ENCODE results near the gene PEX6. TPM values are rescaled to one million over a fixed set of nuclear protein-coding genes. Genes with fewer than 3 reads are reported as not detected.

PEX6 gene
- total and polyA plus RNA-seq, 2 experiments from 2014 or later: 6.5 to 25.1 TPM

DNA sequence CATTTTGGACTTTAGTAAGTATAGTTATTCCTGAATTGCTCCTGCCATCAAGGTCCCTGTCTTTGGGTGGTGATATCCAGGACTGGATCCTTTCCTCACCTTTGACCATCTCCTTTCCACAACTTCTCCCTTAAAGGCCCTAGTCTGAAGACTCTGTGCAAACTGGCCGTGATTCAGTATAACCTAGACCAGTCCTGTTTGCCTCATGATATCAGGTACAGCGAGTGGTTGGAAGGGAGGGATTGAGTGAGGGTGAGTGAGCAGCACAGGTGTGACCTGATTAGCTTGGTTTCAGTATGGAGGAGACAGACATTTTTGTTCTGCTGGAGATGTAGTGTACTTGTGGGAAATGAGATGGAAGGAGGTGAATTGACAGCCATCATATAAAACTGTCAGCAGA, 40.2 kb upstream of the PEX6 start:
- H3K27ac Mint-ChIP-seq: no peak overlapping the region

More for the DNA sequence above, 40.2 kb upstream of the PEX6 start:
- H3K4me1 Mint-ChIP-seq: peaks cover 20% of the 10 kb centered on the region
- H3K79me2 ChIP-seq (replicated peaks; ENCODE audit: insufficient read depth): peaks cover 52% of the 10 kb centered on the region
- H3K4me3 Mint-ChIP-seq: no peak overlapping the region; the same call in 2 of the 3 replicates
- TF ChIP-seq STAT1 (IDR thresholded peaks at IDR 0.05; ENCODE audit: unreplicated experiment) (no peak), EZH2 (IDR thresholded peaks at IDR 0.05; ENCODE audit: low read depth, unreplicated experiment) (no peak), JUNB (IDR thresholded peaks at IDR 0.05; ENCODE audit: unreplicated experiment) (no peak), NANOG (IDR thresholded peaks at IDR 0.05; ENCODE audit: borderline replicate concordance) (no peak)
- TF ChIP-seq, protein P1, sequence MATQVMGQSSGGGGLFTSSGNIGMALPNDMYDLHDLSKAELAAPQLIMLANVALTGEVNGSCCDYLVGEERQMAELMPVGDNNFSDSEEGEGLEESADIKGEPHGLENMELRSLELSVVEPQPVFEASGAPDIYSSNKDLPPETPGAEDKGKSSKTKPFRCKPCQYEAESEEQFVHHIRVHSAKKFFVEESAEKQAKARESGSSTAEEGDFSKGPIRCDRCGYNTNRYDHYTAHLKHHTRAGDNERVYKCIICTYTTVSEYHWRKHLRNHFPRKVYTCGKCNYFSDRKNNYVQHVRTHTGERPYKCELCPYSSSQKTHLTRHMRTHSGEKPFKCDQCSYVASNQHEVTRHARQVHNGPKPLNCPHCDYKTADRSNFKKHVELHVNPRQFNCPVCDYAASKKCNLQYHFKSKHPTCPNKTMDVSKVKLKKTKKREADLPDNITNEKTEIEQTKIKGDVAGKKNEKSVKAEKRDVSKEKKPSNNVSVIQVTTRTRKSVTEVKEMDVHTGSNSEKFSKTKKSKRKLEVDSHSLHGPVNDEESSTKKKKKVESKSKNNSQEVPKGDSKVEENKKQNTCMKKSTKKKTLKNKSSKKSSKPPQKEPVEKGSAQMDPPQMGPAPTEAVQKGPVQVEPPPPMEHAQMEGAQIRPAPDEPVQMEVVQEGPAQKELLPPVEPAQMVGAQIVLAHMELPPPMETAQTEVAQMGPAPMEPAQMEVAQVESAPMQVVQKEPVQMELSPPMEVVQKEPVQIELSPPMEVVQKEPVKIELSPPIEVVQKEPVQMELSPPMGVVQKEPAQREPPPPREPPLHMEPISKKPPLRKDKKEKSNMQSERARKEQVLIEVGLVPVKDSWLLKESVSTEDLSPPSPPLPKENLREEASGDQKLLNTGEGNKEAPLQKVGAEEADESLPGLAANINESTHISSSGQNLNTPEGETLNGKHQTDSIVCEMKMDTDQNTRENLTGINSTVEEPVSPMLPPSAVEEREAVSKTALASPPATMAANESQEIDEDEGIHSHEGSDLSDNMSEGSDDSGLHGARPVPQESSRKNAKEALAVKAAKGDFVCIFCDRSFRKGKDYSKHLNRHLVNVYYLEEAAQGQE (IDR thresholded peaks at IDR 0.05; ENCODE audit: unreplicated experiment): no peak
- TF ChIP-seq, protein P2, sequence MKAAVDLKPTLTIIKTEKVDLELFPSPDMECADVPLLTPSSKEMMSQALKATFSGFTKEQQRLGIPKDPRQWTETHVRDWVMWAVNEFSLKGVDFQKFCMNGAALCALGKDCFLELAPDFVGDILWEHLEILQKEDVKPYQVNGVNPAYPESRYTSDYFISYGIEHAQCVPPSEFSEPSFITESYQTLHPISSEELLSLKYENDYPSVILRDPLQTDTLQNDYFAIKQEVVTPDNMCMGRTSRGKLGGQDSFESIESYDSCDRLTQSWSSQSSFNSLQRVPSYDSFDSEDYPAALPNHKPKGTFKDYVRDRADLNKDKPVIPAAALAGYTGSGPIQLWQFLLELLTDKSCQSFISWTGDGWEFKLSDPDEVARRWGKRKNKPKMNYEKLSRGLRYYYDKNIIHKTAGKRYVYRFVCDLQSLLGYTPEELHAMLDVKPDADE (IDR thresholded peaks at IDR 0.05): no peak
- TF ChIP-seq, protein P3, sequence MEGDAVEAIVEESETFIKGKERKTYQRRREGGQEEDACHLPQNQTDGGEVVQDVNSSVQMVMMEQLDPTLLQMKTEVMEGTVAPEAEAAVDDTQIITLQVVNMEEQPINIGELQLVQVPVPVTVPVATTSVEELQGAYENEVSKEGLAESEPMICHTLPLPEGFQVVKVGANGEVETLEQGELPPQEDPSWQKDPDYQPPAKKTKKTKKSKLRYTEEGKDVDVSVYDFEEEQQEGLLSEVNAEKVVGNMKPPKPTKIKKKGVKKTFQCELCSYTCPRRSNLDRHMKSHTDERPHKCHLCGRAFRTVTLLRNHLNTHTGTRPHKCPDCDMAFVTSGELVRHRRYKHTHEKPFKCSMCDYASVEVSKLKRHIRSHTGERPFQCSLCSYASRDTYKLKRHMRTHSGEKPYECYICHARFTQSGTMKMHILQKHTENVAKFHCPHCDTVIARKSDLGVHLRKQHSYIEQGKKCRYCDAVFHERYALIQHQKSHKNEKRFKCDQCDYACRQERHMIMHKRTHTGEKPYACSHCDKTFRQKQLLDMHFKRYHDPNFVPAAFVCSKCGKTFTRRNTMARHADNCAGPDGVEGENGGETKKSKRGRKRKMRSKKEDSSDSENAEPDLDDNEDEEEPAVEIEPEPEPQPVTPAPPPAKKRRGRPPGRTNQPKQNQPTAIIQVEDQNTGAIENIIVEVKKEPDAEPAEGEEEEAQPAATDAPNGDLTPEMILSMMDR (conservative IDR thresholded peaks at IDR 0.05; ENCODE audit: low read depth in 2 of 2): no peak
- TF ChIP-seq, protein P4, sequence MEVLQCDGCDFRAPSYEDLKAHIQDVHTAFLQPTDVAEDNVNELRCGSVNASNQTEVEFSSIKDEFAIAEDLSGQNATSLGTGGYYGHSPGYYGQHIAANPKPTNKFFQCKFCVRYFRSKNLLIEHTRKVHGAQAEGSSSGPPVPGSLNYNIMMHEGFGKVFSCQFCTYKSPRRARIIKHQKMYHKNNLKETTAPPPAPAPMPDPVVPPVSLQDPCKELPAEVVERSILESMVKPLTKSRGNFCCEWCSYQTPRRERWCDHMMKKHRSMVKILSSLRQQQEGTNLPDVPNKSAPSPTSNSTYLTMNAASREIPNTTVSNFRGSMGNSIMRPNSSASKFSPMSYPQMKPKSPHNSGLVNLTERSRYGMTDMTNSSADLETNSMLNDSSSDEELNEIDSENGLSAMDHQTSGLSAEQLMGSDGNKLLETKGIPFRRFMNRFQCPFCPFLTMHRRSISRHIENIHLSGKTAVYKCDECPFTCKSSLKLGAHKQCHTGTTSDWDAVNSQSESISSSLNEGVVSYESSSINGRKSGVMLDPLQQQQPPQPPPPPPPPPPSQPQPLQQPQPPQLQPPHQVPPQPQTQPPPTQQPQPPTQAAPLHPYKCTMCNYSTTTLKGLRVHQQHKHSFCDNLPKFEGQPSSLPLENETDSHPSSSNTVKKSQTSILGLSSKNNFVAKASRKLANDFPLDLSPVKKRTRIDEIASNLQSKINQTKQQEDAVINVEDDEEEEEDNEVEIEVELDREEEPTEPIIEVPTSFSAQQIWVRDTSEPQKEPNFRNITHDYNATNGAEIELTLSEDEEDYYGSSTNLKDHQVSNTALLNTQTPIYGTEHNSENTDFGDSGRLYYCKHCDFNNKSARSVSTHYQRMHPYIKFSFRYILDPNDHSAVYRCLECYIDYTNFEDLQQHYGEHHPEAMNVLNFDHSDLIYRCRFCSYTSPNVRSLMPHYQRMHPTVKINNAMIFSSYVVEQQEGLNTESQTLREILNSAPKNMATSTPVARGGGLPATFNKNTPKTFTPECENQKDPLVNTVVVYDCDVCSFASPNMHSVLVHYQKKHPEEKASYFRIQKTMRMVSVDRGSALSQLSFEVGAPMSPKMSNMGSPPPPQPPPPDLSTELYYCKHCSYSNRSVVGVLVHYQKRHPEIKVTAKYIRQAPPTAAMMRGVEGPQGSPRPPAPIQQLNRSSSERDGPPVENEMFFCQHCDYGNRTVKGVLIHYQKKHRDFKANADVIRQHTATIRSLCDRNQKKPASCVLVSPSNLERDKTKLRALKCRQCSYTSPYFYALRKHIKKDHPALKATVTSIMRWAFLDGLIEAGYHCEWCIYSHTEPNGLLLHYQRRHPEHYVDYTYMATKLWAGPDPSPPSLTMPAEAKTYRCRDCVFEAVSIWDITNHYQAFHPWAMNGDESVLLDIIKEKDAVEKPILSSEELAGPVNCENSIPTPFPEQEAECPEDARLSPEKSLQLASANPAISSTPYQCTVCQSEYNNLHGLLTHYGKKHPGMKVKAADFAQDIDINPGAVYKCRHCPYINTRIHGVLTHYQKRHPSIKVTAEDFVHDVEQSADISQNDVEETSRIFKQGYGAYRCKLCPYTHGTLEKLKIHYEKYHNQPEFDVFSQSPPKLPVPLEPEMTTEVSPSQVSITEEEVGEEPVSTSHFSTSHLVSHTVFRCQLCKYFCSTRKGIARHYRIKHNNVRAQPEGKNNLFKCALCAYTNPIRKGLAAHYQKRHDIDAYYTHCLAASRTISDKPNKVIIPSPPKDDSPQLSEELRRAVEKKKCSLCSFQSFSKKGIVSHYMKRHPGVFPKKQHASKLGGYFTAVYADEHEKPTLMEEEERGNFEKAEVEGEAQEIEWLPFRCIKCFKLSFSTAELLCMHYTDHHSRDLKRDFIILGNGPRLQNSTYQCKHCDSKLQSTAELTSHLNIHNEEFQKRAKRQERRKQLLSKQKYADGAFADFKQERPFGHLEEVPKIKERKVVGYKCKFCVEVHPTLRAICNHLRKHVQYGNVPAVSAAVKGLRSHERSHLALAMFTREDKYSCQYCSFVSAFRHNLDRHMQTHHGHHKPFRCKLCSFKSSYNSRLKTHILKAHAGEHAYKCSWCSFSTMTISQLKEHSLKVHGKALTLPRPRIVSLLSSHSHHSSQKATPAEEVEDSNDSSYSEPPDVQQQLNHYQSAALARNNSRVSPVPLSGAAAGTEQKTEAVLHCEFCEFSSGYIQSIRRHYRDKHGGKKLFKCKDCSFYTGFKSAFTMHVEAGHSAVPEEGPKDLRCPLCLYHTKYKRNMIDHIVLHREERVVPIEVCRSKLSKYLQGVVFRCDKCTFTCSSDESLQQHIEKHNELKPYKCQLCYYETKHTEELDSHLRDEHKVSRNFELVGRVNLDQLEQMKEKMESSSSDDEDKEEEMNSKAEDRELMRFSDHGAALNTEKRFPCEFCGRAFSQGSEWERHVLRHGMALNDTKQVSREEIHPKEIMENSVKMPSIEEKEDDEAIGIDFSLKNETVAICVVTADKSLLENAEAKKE (CRISPR knock-in tag; IDR thresholded peaks at IDR 0.05): no peak
- DNase-seq (ENCODE audit: low spot score): no peak
- no peak overlapping the region for H3K4me2 ChIP-seq
- H4K20me1 ChIP-seq (replicated peaks; ENCODE audit: insufficient read depth): peaks cover 3% of the 10 kb centered on the region
- no peak overlapping the region for H2AFZ ChIP-seq
- H3K27me3 ChIP-seq (ENCODE audit: insufficient read depth): no peaks in the 10 kb centered on the region
- H3K27ac ChIP-seq (ENCODE audit: low read depth): no peak overlapping the region
- peaks cover 16% of the 10 kb centered on the region for H3K4me1 ChIP-seq (ENCODE audit: insufficient read depth)
- H3K36me3 ChIP-seq (ENCODE audit: insufficient read depth): peaks cover 14% of the 10 kb centered on the region; the same call in 1 of the 2 replicates
- ATAC-seq: no peak
- no peaks in the 10 kb centered on the region; the same call in 1 of the 3 replicates for H3K9me3 Mint-ChIP-seq
- H3F3A ChIP-seq (replicated peaks; ENCODE audit: low read depth): peaks cover 10% of the 10 kb centered on the region
- no peaks in the 10 kb centered on the region for H3K9me2 ChIP-seq (ENCODE audit: insufficient read depth)
- H3K36me3 Mint-ChIP-seq (ENCODE audit: low read depth): peaks cover 56% of the 10 kb centered on the region
- H3K4me3 ChIP-seq: no peak overlapping the region
- peaks cover 7% of the 10 kb centered on the region for H3K27me3 Mint-ChIP-seq (ENCODE audit: insufficient read depth, low read depth, poor library complexity)

Measured in GM23338 (cell line).